PC-3 (cell line): ENCODE data around the gene TTC28. TPM values are rescaled to one million over a fixed set of nuclear protein-coding genes. Genes with fewer than 3 reads are reported as not detected.

Source experiments
- ATAC-seq: fragments of 200-7000 bp; cut with Tn5 transposase; 2 replicates; pipeline ENCODE4 v1.9.1; 2020; ENCODE audit warnings: mild to moderate bottlenecking, moderate library complexity
- BruUV-seq: library from RNA; stranded (reverse); fragments of 400-500 nt; replicated peaks from 2 replicates; lab custom pipeline; 2021; lab: Mats Ljungman, UMichigan
- CTCF ChIA-PET: fragments of 300-600 bp; sonication (Branson Sonifier 250); formaldehyde crosslinking; loops from one replicate; lab custom pipeline; 2022; ENCODE audit warnings: antibody characterized with exemption; lab: Charles Lee
- POLR2A ChIA-PET: fragments of 300-600 bp; sonication (Branson Sonifier 250); formaldehyde crosslinking; loops from one replicate; lab custom pipeline; 2022; ENCODE audit warnings: antibody characterized with exemption; ENCODE audit not compliant: unreplicated experiment; lab: Charles Lee
- DNase-seq: peaks from one replicate; pipeline ENCODE4 v3.0.0-alpha.2; 2015
- H2AFZ ChIP-seq: fragments of 300-600 bp; sonication (generic); 2 replicates; pipeline ENCODE4 v1.6.0; 2016; ENCODE audit warnings: antibody characterized with exemption, low read length
- H3F3A ChIP-seq: fragments of 300-600 bp; sonication (generic); one replicate; pipeline ENCODE4 v1.6.0; 2017; ENCODE audit warnings: antibody characterized with exemption, low read length, control low read depth, mild to moderate bottlenecking; ENCODE audit not compliant: unreplicated experiment
- H3K27ac ChIP-seq: fragments of 300-600 bp; sonication (generic); 2 replicates; pipeline ENCODE4 v1.5.1; 2016; ENCODE audit warnings: mild to moderate bottlenecking, low read length
- H3K27me3 ChIP-seq: fragments of 300-600 bp; sonication (generic); 2 replicates; pipeline ENCODE4 v1.6.1; 2016; ENCODE audit warnings: low read length, mixed read lengths
- H3K36me3 ChIP-seq: fragments of 300-600 bp; sonication (generic); 2 replicates; pipeline ENCODE4 v1.6.1; 2016; ENCODE audit warnings: low read depth, mixed run types, low read length, mixed read lengths
- H3K4me1 ChIP-seq: fragments of 300-600 bp; sonication (generic); 2 replicates; pipeline ENCODE4 v1.5.1; 2016; ENCODE audit warnings: low read length; ENCODE audit not compliant: insufficient read depth
- H3K4me2 ChIP-seq: fragments of 300-600 bp; sonication (generic); 2 replicates; pipeline ENCODE4 v1.6.0; 2016; ENCODE audit warnings: low read length
- H3K4me3 ChIP-seq: fragments of 300-600 bp; sonication (generic); 2 replicates; pipeline ENCODE4 v1.5.1; 2016; ENCODE audit warnings: mild to moderate bottlenecking, low read length, mixed read lengths
- H3K79me2 ChIP-seq: fragments of 300-600 bp; sonication (generic); 2 replicates; pipeline ENCODE4 v1.6.1; 2017; ENCODE audit warnings: low read length, mixed read lengths
- H3K9ac ChIP-seq: fragments of 300-600 bp; sonication (generic); 2 replicates; pipeline ENCODE4 v1.6.0; 2016; ENCODE audit warnings: mild to moderate bottlenecking, low read length
- H3K9me2 ChIP-seq: fragments of 300-600 bp; sonication (generic); replicated peaks from 2 replicates; pipeline ENCODE4 v1.6.1; 2016; ENCODE audit warnings: mixed run types, low read length, mixed read lengths
- H3K9me3 ChIP-seq: fragments of 300-600 bp; sonication (generic); 2 replicates; pipeline ENCODE4 v1.6.1; 2016; ENCODE audit warnings: low read length, mixed read lengths
- H4K20me1 ChIP-seq: fragments of 300-600 bp; sonication (generic); 2 replicates; pipeline ENCODE4 v1.6.1; 2016; ENCODE audit warnings: low read length, mixed read lengths
- EZH2 ChIP-seq: fragments of 300-600 bp; sonication (generic); IDR thresholded peaks from one replicate; pipeline ENCODE4 v1.6.1; 2017; ENCODE audit warnings: antibody characterized with exemption, mild to moderate bottlenecking, low read length; ENCODE audit not compliant: unreplicated experiment
- EZH2phosphoT487 ChIP-seq: fragments of 300-600 bp; sonication (generic); IDR thresholded peaks from 2 replicates; pipeline ENCODE4 v1.6.1; 2018; ENCODE audit warnings: mild to moderate bottlenecking, antibody characterized with exemption, low read length, borderline replicate concordance
- intact Hi-C: fragments of 100-400 bp; cut with micrococcal nuclease; formaldehyde crosslinking; loops from 2 replicates; pipeline ENCODE4 v1.9.0; 2023
- total RNA-seq: library from RNA; depleted of rRNA; stranded (reverse); fragments of >200 nt; gene quantifications from 2 replicates; pipeline ENCODE4 v1.2.3, GENCODE V29; 2014
- TF ChIP-seq, protein P1 (sequence below): fragments of 300-600 bp; sonication (generic); conservative IDR thresholded peaks from 2 replicates; pipeline ENCODE4 v1.5.1; 2017; ENCODE audit warnings: antibody characterized with exemption, low read depth, mild to moderate bottlenecking, low read length

Gene TTC28
- total RNA-seq, 1 experiment from 2014 or later: 6.3 TPM

DNA sequence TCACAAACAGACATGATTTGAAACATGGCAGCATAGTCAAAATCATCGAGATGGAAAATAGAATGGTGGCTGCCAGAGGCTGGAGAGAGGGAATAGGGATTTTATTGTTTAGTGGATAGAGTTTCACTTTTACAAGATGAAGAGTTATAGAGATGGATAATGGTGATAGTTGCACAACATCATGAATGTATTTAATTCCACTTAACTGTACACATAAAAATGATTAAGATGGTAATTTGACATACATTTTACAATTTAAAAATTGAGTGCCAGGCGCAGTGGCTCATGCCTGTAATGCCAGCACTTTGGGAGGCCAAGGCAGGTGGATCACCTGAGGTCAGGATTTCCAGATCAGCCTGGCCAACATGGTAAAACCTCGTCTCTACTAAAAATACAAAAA lies 21.2 kb downstream of the TTC28 start:
- no peak for DNase-seq
- H3K79me2 ChIP-seq: peaks cover 8% of the 10 kb centered on the region; the same call in 1 of the 2 replicates
- H3K4me2 ChIP-seq: no peak overlapping the region
- intact Hi-C loops: no loop called here
- TF ChIP-seq EZH2: no peak
- H3K27ac ChIP-seq: no peak overlapping the region
- no peaks in the 10 kb centered on the region for H3K9me3 ChIP-seq
- no peaks in the 10 kb centered on the region for H4K20me1 ChIP-seq
- H3K27me3 ChIP-seq: no peaks in the 10 kb centered on the region
- BruUV-seq: no TSS peak
- H3K4me1 ChIP-seq: peaks cover 3% of the 10 kb centered on the region; the same call in 1 of the 2 replicates
- ATAC-seq: no peak
- no peaks in the 10 kb centered on the region for H3F3A ChIP-seq
- no peak overlapping the region for H3K9ac ChIP-seq
- ChIA-PET CTCF (no interaction called here), POLR2A (no interaction called here)
- H3K4me3 ChIP-seq: no peak overlapping the region
- no peaks in the 10 kb centered on the region for H3K9me2 ChIP-seq
- no peaks in the 10 kb centered on the region for H3K36me3 ChIP-seq
- H2AFZ ChIP-seq: no peak overlapping the region

DNA sequence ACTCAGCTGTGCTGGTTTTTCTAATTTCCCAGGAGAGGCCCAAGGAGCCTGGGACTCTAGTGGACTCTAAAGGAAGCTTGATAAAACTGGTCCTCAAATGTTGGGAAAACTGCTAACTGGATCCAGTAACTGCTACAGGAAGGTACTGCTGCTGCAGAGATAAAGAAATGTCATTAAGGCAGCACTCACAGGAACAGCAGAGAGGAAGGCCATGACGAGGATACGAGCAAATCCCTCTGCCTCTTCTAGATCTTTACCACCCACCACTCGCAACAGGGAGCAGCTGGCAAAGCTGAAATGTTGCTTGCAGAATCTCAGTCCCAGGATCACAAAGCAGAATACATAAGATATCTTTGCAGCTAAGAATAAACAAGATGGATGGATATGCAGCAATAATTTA lies 23.5 kb downstream of the TTC28 start:
- Histone ChIP-seq H3K9me3 (no peaks in the 10 kb centered on the region), H3K27me3 (no peaks in the 10 kb centered on the region), H2AFZ (no peak overlapping the region), H3K9me2 (no peaks in the 10 kb centered on the region), H3K9ac (no peak overlapping the region), H3K79me2 (no peaks in the 10 kb centered on the region), H3K27ac (no peak overlapping the region), H3K4me2 (no peak overlapping the region), H4K20me1 (no peaks in the 10 kb centered on the region), H3K4me3 (no peak overlapping the region), H3K36me3 (no peaks in the 10 kb centered on the region), H3K4me1 (no peaks in the 10 kb centered on the region), H3F3A (no peaks in the 10 kb centered on the region)
- TF ChIP-seq, protein P1, sequence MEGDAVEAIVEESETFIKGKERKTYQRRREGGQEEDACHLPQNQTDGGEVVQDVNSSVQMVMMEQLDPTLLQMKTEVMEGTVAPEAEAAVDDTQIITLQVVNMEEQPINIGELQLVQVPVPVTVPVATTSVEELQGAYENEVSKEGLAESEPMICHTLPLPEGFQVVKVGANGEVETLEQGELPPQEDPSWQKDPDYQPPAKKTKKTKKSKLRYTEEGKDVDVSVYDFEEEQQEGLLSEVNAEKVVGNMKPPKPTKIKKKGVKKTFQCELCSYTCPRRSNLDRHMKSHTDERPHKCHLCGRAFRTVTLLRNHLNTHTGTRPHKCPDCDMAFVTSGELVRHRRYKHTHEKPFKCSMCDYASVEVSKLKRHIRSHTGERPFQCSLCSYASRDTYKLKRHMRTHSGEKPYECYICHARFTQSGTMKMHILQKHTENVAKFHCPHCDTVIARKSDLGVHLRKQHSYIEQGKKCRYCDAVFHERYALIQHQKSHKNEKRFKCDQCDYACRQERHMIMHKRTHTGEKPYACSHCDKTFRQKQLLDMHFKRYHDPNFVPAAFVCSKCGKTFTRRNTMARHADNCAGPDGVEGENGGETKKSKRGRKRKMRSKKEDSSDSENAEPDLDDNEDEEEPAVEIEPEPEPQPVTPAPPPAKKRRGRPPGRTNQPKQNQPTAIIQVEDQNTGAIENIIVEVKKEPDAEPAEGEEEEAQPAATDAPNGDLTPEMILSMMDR: no peak
- TF ChIP-seq EZH2: no peak
- no peak for TF ChIP-seq EZH2phosphoT487
- CTCF ChIA-PET: no interaction called here
- ATAC-seq: no peak
- no peak for DNase-seq
- POLR2A ChIA-PET: no interaction called here
- BruUV-seq: no TSS peak
- intact Hi-C loops: no loop called here

GRCh38 chr22:28650463-28650862 lies 29.2 kb downstream of the TTC28 start:
- ATAC-seq (no peak), DNase-seq (no peak)
- Histone ChIP-seq H3K9me3 (no peaks in the 10 kb centered on the region), H3K4me2 (no peak overlapping the region), H3K4me3 (no peak overlapping the region), H4K20me1 (no peaks in the 10 kb centered on the region), H3K36me3 (no peaks in the 10 kb centered on the region), H3K27me3 (no peaks in the 10 kb centered on the region), H3K79me2 (no peaks in the 10 kb centered on the region), H3K27ac (no peak overlapping the region), H2AFZ (no peak overlapping the region), H3K4me1 (no peaks in the 10 kb centered on the region), H3F3A (no peaks in the 10 kb centered on the region), H3K9ac (no peak overlapping the region), H3K9me2 (no peaks in the 10 kb centered on the region)
- intact Hi-C loops: no loop called here
- no TSS peak for BruUV-seq
- POLR2A ChIA-PET: no interaction called here
- TF ChIP-seq EZH2phosphoT487 (no peak), EZH2 (no peak)
- TF ChIP-seq, protein P1: no peak
- CTCF ChIA-PET: no interaction called here
